Measurements from ENCODE around the gene A2M. TPM values are rescaled to one million over a fixed set of nuclear protein-coding genes. Genes with fewer than 3 reads are reported as not detected.

A2M gene
- total and polyA plus RNA-seq, 2 of the 4 experiments (the other 2 are of a cell fraction): 1.1 to 3.2 TPM

DNA sequence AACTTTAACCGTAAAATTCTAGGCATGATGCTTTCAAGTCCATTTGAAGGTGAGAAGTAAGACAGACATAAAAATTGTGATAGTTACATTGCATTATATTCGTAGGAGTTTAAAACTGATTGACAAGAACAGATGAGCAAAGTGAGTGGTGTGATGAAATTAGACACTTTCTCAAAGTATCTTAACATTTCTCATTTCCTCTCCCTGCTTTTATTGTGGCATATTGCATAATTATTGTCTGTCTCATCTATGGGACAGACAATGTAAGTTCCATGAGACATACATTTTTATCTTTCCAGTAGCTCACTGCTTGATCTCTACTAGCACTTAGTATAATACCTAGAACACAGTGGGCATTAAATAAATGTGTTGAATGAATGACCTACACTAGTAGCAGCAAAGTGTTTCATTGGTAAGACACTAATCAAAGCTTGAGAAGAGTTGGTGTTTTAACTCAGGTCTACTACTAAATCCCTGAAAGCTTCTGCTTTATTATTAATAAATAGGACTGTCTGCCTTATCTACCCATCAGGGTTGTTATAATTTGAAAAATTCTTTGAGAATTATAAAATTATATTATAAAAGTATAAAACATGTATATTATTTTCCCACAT, 19.0 kb downstream of the A2M start:
- BruUV-seq (replicated peaks): no TSS peak
- WGBS, 2 experiments (ENCODE audit: extremely low coverage in 2 of 2, insufficient read length in 1 of 2): no CpG with 5 or more reads among the region's 2 CpGs

More for the DNA sequence above, 19.0 kb downstream of the A2M start:
- Histone ChIP-seq H3K9me3 (ENCODE audit: control insufficient read depth, insufficient read depth, low read length) (no peaks in the 10 kb centered on the region), H2AK9ac (replicated peaks; ENCODE audit: low read depth, low read length, poor library complexity) (no peak overlapping the region), H4K5ac (ENCODE audit: low read depth, low read length) (no peak overlapping the region), H3K56ac (ENCODE audit: extremely low read depth, insufficient read depth, low read length) (no peak overlapping the region), H3K4ac (ENCODE audit: low read depth, low read length) (no peak overlapping the region), H3K4me3 (ENCODE audit: insufficient read depth, low read depth, low read length) (no peak overlapping the region), H3K27ac (ENCODE audit: insufficient read depth, low read length) (no peak overlapping the region), H4K8ac (ENCODE audit: low read depth in 2 of 2, low read length in 2 of 2) (no peak overlapping the region), H3K14ac (replicated peaks; ENCODE audit: low read depth, low read length) (no peak overlapping the region), H3K23ac (ENCODE audit: low read depth, low read length) (no peak overlapping the region), H2BK120ac (ENCODE audit: low read depth, low read length) (no peak overlapping the region), H3K4me1 (ENCODE audit: control insufficient read depth, insufficient read depth, low read length) (no peaks in the 10 kb centered on the region), H2AK5ac (ENCODE audit: low read depth, low read length) (no peak overlapping the region), H3K27me3 (ENCODE audit: control insufficient read depth, insufficient read depth, low read length) (no peaks in the 10 kb centered on the region), H3K18ac (ENCODE audit: low read depth, low read length) (no peak overlapping the region), H4K91ac (ENCODE audit: insufficient read depth, low read depth, low read length) (no peak overlapping the region), H4K20me1 (ENCODE audit: insufficient read depth, low read length) (no peaks in the 10 kb centered on the region), H2BK5ac (ENCODE audit: low read depth, low read length, poor library complexity, severe bottlenecking) (no peak overlapping the region), H2BK20ac (ENCODE audit: low read depth, low read length) (no peak overlapping the region), H3K36me3 (ENCODE audit: control insufficient read depth, insufficient read depth, low read length) (peaks cover 4% of the 10 kb centered on the region; the same call in 1 of the 2 replicates), H2AFZ (replicated peaks; ENCODE audit: low read length, poor library complexity) (no peak overlapping the region), H2BK15ac (ENCODE audit: low read depth, low read length) (no peak overlapping the region), H3K79me1 (ENCODE audit: low read depth in 1 of 2, low read length in 2 of 2) (no peaks in the 10 kb centered on the region), H3K4me2 (ENCODE audit: low read depth, low read length) (no peak overlapping the region), H3K9ac (ENCODE audit: low read depth, low read length) (no peak overlapping the region), H3K9me1 (ENCODE audit: insufficient read depth, low read length) (no peaks in the 10 kb centered on the region)
- in situ Hi-C loops (cut with MboI; ENCODE audit: low sequenced_read_pairs) (no loop called here), intact Hi-C loops (cut with micrococcal nuclease) (no loop called here), dilution Hi-C loops (cut with HindIII; ENCODE audit: low sequenced_read_pairs, unreplicated experiment) (no loop called here)
- CTCF ChIA-PET: interaction anchor here (0.7 kb wide), 1 partner anchor 19 kb away, joined by 3 read pairs; no protein-coding TSS in a partner anchor
- ATAC-seq (ENCODE audit: low read depth) (no peak), DNase-seq (no peak)
- TF ChIP-seq NFE2L2 (IDR thresholded peaks at IDR 0.05; ENCODE audit: low read depth, low read length) (no peak), MXI1 (IDR thresholded peaks at IDR 0.05; ENCODE audit: borderline replicate concordance, low read depth, low read length) (no peak), CHD1 (IDR thresholded peaks at IDR 0.05; ENCODE audit: low read depth, low read length) (no peak), CTCF (conservative IDR thresholded peaks at IDR 0.05; ENCODE audit: low read depth, low read length) (no peak), SMC3 (IDR thresholded peaks at IDR 0.05; ENCODE audit: low read depth, low read length) (no peak), RAD21 (IDR thresholded peaks at IDR 0.05; ENCODE audit: low read length) (no peak), RCOR1 (IDR thresholded peaks at IDR 0.05; ENCODE audit: insufficient replicate concordance, low read length) (no peak), CEBPB (IDR thresholded peaks at IDR 0.05; ENCODE audit: low read depth, low read length) (no peak), BHLHE40 (IDR thresholded peaks at IDR 0.05; ENCODE audit: low read depth, low read length) (no peak), FOS (IDR thresholded peaks at IDR 0.05; ENCODE audit: low read depth, low read length) (no peak)
- TF ChIP-seq, protein P1, sequence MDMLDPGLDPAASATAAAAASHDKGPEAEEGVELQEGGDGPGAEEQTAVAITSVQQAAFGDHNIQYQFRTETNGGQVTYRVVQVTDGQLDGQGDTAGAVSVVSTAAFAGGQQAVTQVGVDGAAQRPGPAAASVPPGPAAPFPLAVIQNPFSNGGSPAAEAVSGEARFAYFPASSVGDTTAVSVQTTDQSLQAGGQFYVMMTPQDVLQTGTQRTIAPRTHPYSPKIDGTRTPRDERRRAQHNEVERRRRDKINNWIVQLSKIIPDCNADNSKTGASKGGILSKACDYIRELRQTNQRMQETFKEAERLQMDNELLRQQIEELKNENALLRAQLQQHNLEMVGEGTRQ (IDR thresholded peaks at IDR 0.05; ENCODE audit: low read depth, low read length): no peak
- TF ChIP-seq, protein P2, sequence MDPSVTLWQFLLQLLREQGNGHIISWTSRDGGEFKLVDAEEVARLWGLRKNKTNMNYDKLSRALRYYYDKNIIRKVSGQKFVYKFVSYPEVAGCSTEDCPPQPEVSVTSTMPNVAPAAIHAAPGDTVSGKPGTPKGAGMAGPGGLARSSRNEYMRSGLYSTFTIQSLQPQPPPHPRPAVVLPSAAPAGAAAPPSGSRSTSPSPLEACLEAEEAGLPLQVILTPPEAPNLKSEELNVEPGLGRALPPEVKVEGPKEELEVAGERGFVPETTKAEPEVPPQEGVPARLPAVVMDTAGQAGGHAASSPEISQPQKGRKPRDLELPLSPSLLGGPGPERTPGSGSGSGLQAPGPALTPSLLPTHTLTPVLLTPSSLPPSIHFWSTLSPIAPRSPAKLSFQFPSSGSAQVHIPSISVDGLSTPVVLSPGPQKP (IDR thresholded peaks at IDR 0.05; ENCODE audit: borderline replicate concordance, low read depth, low read length): no peak
- POLR2A ChIA-PET (ENCODE audit: unreplicated experiment): no interaction called here
